Gastroesophageal sphincter (tissue), 3 donors: ENCODE measurements around the gene ZNF692.

ENCODE experiments used
- CTCF ChIP-seq, 4 experiments: fragments of 200-600 bp in 2 of 4; fragments of 450-650 bp in 2 of 4; sonication (generic) in 1 of 4; IDR thresholded peaks; one replicate each; pipeline ENCODE4 v1.5.1; 2017 to 2019; ENCODE audit warnings: antibody characterized with exemption in 4 of 4, mild to moderate bottlenecking in 2 of 4, moderate library complexity in 2 of 4
- POLR2A ChIP-seq, 2 donors: fragments of 450-650 bp; IDR thresholded peaks; one replicate each; pipeline ENCODE4 v1.6.1; 2017; ENCODE audit warnings: antibody characterized with exemption in 2 of 2, mild to moderate bottlenecking in 2 of 2, moderate library complexity in 1 of 2
- POLR2AphosphoS5 ChIP-seq: sonication (generic); formaldehyde crosslinking; IDR thresholded peaks from one replicate; pipeline ENCODE4 v1.6.1; 2017; ENCODE audit warnings: antibody characterized with exemption

GRCh38 chr1:248881261-248881660 lies 22.4 kb upstream of the ZNF692 start:
- TF ChIP-seq CTCF (IDR thresholded peaks at IDR 0.05) (no peak), POLR2AphosphoS5 (no peak), POLR2A (IDR thresholded peaks at IDR 0.05) (no peak)
